K562 (cell line): Measurements from ENCODE around the gene SIRT3.

ENCODE experiments used
- CREB5 ChIP-seq: fragments of 250-450 bp; sonication (Bioruptor Pico); IDR thresholded peaks from 2 replicates; pipeline ENCODE4 v1.5.0; 2020; ENCODE audit warnings: mild to moderate bottlenecking
- ESRRA ChIP-seq: fragments of 450-650 bp; IDR thresholded peaks from 2 replicates; pipeline ENCODE4 v1.6.1; 2014; ENCODE audit warnings: low read depth, mild to moderate bottlenecking, moderate library complexity, borderline replicate concordance
- EZH2 ChIP-seq: IDR thresholded peaks from 2 replicates; pipeline ENCODE4 v1.6.1; 2012; ENCODE audit warnings: low read depth, mild to moderate bottlenecking, inconsistent platforms, low read length, borderline replicate concordance
- GABPB1 ChIP-seq: sonication (generic); formaldehyde crosslinking; IDR thresholded peaks from 2 replicates; pipeline ENCODE4 v1.8.0; 2022; ENCODE audit warnings: mild to moderate bottlenecking, missing genetic modification reagents
- JUND ChIP-seq, 2 experiments: IDR thresholded peaks; 2 replicates in 1 of 2; 3 replicates in 1 of 2; pipeline ENCODE4 v1.6.1; 2011; ENCODE audit warnings: borderline replicate concordance in 2 of 2, low read depth in 2 of 2, low read length in 2 of 2, improper control_type of control experiment in 1 of 2, missing biosample characterization in 1 of 2, missing genetic modification characterization in 1 of 2, missing genetic modification reagents in 1 of 2
- MAFK ChIP-seq: IDR thresholded peaks from 2 replicates; pipeline ENCODE4 v1.6.1; 2011; ENCODE audit warnings: low read length, improper control_type of control experiment
- NRF1 ChIP-seq, 2 experiments: fragments of 450-650 bp; IDR thresholded peaks in 1 of 2; conservative IDR thresholded peaks in 1 of 2; 2 replicates each; pipeline ENCODE4 v1.6.1; 2014; ENCODE audit warnings: mild to moderate bottlenecking in 2 of 2
- POLR2A ChIP-seq: fragments of 450-650 bp; conservative IDR thresholded peaks from 2 replicates; pipeline ENCODE4 v1.6.1; 2016
- SNAPC5 ChIP-seq: fragments of 250-450 bp; sonication (Bioruptor Pico); IDR thresholded peaks from 2 replicates; pipeline ENCODE4 v1.8.0; 2021; ENCODE audit warnings: moderate library complexity, mild to moderate bottlenecking, inconsistent platforms

DNA sequence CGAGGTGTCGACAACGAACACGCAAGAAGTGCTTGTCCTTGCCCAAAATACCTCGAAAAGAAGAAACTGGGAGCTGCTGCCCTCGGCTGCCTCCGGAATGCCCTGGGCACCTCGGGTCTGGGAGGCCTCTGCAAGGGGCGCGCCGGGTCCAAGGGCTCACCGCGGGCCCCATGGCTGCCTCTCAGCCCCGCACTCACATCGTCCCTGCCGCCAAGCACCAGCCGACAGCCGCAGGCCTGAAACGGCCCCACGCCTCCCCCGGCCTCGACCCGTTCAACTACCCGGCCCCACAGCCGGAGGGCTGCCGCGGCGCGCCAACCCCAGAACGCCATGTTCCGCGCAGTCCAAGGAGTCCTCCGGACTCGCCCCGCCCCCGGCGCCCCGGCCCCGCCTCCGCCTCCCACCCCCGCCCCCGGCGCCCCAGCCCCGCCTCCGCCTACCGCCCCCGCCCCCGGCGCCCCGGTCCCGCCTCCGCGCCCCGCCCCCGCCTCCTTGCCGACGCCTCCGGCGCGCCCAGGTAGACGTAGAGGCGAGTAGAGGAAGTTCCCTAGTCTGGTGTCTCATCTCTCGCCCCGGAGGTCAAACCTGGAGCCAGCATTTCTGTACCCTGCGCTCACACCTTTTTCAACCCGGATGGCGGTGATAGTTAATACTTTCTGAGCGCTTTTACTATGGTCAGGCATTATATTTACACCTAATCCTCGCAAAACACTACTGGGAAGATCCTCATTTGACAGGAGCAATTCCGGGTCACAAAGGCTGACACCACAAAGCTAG lies at the start of gene SIRT3:
- TF ChIP-seq ESRRA (no peak; the same call in 1 of the 2 replicates), EZH2 (no peak), SNAPC5 (CRISPR knock-in tag) (no peak), POLR2A (peak; percentile 77), NRF1 (conservative IDR thresholded peaks at IDR 0.05 in 1 of 2, IDR thresholded peaks at IDR 0.05 in 1 of 2) (no peak), CREB5 (no peak), GABPB1 (CRISPR knock-in tag) (no peak), JUND (IDR thresholded peaks at IDR 0.05; ENCODE audit: borderline replicate concordance, low read depth, low read length) (0 out of 2 replicates have a peak, but pooled peaks have one; percentile 23), JUND (tag; IDR thresholded peaks at IDR 0.05; ENCODE audit: borderline replicate concordance, low read depth, low read length) (no peak), MAFK (no peak)
